ENCODE results near the gene CHMP3. TPM values are rescaled to one million over a fixed set of nuclear protein-coding genes. Genes with fewer than 3 reads are reported as not detected.

The CHMP3 gene

DNA sequence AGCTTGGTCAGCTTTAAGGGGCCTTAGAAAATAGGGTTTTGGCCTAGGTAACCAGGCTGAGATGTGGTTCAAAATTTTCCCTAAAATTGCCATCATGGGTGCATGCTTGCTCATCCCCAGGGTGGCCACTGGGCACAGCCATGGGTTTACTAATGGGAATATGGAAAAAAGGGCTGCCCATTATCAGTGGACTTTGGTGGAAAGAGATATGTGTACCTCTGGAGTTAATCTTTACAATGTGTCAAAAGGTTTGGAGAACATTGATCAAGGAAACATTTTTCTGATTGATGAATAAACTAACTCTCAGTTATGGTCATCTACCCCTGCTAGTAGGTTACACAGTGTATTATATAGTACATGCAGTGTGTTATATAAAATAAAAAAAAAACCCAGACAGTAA lies 109.0 kb downstream of the CHMP3 start:
- Histone ChIP-seq H4K5ac (ENCODE audit: low read length) (no peak overlapping the region), H3K4me2 (ENCODE audit: low read length) (no peak overlapping the region), H3K79me2 (ENCODE audit: control insufficient read depth, insufficient read depth, low read length) (no peaks in the 10 kb centered on the region), H3K27ac (ENCODE audit: low read depth, low read length) (no peak overlapping the region), H3K4ac (ENCODE audit: low read depth, low read length) (no peak overlapping the region), H3K27me3 (ENCODE audit: insufficient read depth, low read length, poor library complexity) (no peaks in the 10 kb centered on the region), H2AK5ac (ENCODE audit: low read length) (no peak overlapping the region), H3K18ac (ENCODE audit: low read length) (no peak overlapping the region), H3K56ac (ENCODE audit: low read length) (no peak overlapping the region), H4K8ac (ENCODE audit: low read depth, low read length) (no peak overlapping the region), H3K79me1 (ENCODE audit: low read length) (no peaks in the 10 kb centered on the region), H3K4me1 (ENCODE audit: control insufficient read depth, low read depth, low read length) (no peaks in the 10 kb centered on the region), H2BK15ac (replicated peaks; ENCODE audit: low read depth) (no peak overlapping the region), H3K36me3 (ENCODE audit: control insufficient read depth, insufficient read depth, low read length) (peaks cover 2% of the 10 kb centered on the region), H3K4me3 (ENCODE audit: low read length) (no peak overlapping the region), H2BK120ac (ENCODE audit: low read depth, low read length) (no peak overlapping the region), H3K23ac (ENCODE audit: low read length) (no peak overlapping the region), H3K9ac (ENCODE audit: low read length) (no peak overlapping the region), H2BK5ac (ENCODE audit: low read length) (no peak overlapping the region)
- no peak for DNase-seq

GRCh38 chr2:86453836-86454235 lies 109.4 kb downstream of the CHMP3 start:
- no peak overlapping the region for H3K4me2 ChIP-seq (ENCODE audit: low read length)
- H3K56ac ChIP-seq (ENCODE audit: low read length) = no peak overlapping the region
- peaks cover 2% of the 10 kb centered on the region for H3K36me3 ChIP-seq (ENCODE audit: control insufficient read depth, insufficient read depth, low read length)
- DNase-seq = no peak
- H3K23ac ChIP-seq (ENCODE audit: low read length) = no peak overlapping the region
- no peak overlapping the region for H3K4me3 ChIP-seq (ENCODE audit: low read length)
- H3K79me1 ChIP-seq (ENCODE audit: low read length) = no peaks in the 10 kb centered on the region
- H2BK5ac ChIP-seq (ENCODE audit: low read length) = no peak overlapping the region
- no peaks in the 10 kb centered on the region for H3K27me3 ChIP-seq (ENCODE audit: insufficient read depth, low read length, poor library complexity)
- no peak overlapping the region for H3K4ac ChIP-seq (ENCODE audit: low read depth, low read length)
- no peak overlapping the region for H4K8ac ChIP-seq (ENCODE audit: low read depth, low read length)
- H3K27ac ChIP-seq (ENCODE audit: low read depth, low read length) = no peak overlapping the region
- H4K5ac ChIP-seq (ENCODE audit: low read length) = no peak overlapping the region
- WGBS (ENCODE audit: extremely low coverage, insufficient coverage, low lambda C conversion rate) = no CpG with 5 or more reads among the region's 2 CpGs
- H3K79me2 ChIP-seq (ENCODE audit: control insufficient read depth, insufficient read depth, low read length) = no peaks in the 10 kb centered on the region
- no peak overlapping the region for H2BK15ac ChIP-seq (replicated peaks; ENCODE audit: low read depth)
- no peak overlapping the region for H3K9ac ChIP-seq (ENCODE audit: low read length)
- H3K4me1 ChIP-seq (ENCODE audit: control insufficient read depth, low read depth, low read length) = no peaks in the 10 kb centered on the region
- H2BK120ac ChIP-seq (ENCODE audit: low read depth, low read length) = no peak overlapping the region
- no peak overlapping the region for H3K18ac ChIP-seq (ENCODE audit: low read length)
- H2AK5ac ChIP-seq (ENCODE audit: low read length) = no peak overlapping the region

Small RNAs within 50 kb of the gene (small RNA-seq; reads per million reads assigned to genes)
- not detected for gene RNU6-640P (ENCODE audit: insufficient read depth)

All from mesendoderm (in vitro differentiated cells).